Activated T-cell treated with anti-CD3 and anti-CD28 coated beads, Interleukin-2, amount 50 U/mL, for 24 hours (primary cell): ENCODE results near the gene ZNF521.
"Not testable (repeated sequence)": the region's sequence is repeated elsewhere in the genome, so short reads cannot be mapped to it uniquely, and the experiment has no call there.

Source experiments
- DNase-seq: peaks from one replicate; pipeline ENCODE4 v3.0.0-alpha.2; 2020
- H3K27ac Mint-ChIP-seq: 2 replicates; pipeline ENCODE4 v1.8.0; 2020; ENCODE audit warnings: mild to moderate bottlenecking, mixed read lengths
- H3K27me3 Mint-ChIP-seq: 2 replicates; pipeline ENCODE4 v1.8.0; 2020; ENCODE audit warnings: mixed read lengths
- H3K36me3 Mint-ChIP-seq: 2 replicates; pipeline ENCODE4 v1.8.0; 2020; ENCODE audit warnings: low read depth, mixed read lengths
- H3K4me1 Mint-ChIP-seq: 2 replicates; pipeline ENCODE4 v1.8.0; 2020; ENCODE audit warnings: low read depth, mixed read lengths
- H3K4me3 Mint-ChIP-seq: 2 replicates; pipeline ENCODE4 v1.8.0; 2020; ENCODE audit warnings: mild to moderate bottlenecking, moderate library complexity, mixed read lengths
- H3K9me3 Mint-ChIP-seq: 2 replicates; pipeline ENCODE4 v1.8.0; 2020; ENCODE audit warnings: mixed read lengths

Gene ZNF521

DNA sequence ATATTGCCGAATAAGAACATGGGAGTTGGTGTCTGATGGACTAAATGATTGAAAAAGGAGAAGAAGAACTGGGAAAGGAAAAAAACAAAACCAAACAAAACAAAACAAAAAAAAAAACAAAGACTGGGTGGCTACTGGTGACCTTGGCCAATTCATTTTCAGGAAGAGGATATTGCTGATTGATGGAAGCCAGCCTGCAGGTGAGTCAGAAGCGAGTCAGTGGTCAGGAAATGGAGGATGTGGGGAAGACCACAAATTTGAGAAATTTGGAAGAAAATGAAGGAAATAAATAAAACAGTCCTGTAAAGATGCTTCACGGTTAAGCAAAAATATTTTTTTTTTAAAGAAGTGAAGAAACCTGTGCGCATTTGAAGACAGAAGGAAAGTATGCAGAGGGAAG lies 296.9 kb downstream of the ZNF521 start:
- DNase-seq: no peak
- no peak overlapping the region for H3K4me3 Mint-ChIP-seq
- no peaks in the 10 kb centered on the region for H3K36me3 Mint-ChIP-seq
- H3K27ac Mint-ChIP-seq: no peak overlapping the region
- no peaks in the 10 kb centered on the region for H3K9me3 Mint-ChIP-seq
- no peaks in the 10 kb centered on the region for H3K27me3 Mint-ChIP-seq
- no peaks in the 10 kb centered on the region for H3K4me1 Mint-ChIP-seq

DNA sequence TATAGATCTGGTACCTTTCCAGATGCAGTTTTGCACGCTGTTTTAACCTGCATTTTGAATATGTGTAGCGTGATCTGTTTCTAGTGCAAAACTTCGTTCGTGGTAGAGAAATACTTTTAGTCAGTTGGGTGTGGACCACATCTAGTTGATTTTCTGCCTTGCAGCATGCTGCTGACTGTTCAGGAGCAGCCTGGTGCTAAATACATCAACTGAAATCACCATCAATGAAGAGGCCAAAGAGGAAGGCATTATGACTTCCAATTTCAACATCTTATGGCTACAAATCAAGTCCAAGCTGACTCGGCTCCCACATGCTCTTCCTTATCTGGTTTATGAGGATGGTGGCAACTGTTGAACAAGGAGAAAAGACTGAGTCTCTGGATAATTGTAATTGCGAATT lies 298.5 kb downstream of the ZNF521 start:
- Mint-ChIP-seq H3K36me3 (no peaks in the 10 kb centered on the region), H3K4me3 (no peak overlapping the region), H3K27ac (no peak overlapping the region), H3K27me3 (no peaks in the 10 kb centered on the region), H3K9me3 (no peaks in the 10 kb centered on the region), H3K4me1 (no peaks in the 10 kb centered on the region)
- DNase-seq: no peak

DNA sequence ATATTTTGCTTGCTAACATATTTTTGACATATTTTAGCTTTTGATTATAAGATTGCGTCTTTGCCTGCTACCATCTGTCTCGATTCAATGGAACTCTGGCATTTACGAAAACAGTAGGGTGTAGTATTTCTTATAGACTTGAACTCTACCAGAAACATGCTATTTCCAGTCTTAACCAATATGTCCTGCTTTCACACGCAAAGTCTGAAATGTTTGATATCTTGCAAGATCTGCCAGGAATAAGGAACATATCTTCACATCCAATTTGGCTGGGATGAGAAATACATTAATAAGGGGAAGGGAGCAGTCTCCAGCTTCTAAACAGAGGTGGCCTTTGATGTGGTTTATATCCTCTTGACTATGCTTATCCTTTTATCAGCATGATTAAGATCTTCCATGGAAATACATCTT lies 299.4 kb downstream of the ZNF521 start:
- Mint-ChIP-seq H3K27me3 (no peaks in the 10 kb centered on the region), H3K27ac (no peak overlapping the region), H3K4me1 (no peaks in the 10 kb centered on the region), H3K36me3 (no peaks in the 10 kb centered on the region), H3K4me3 (no peak overlapping the region), H3K9me3 (no peaks in the 10 kb centered on the region)
- DNase-seq: no peak

DNA sequence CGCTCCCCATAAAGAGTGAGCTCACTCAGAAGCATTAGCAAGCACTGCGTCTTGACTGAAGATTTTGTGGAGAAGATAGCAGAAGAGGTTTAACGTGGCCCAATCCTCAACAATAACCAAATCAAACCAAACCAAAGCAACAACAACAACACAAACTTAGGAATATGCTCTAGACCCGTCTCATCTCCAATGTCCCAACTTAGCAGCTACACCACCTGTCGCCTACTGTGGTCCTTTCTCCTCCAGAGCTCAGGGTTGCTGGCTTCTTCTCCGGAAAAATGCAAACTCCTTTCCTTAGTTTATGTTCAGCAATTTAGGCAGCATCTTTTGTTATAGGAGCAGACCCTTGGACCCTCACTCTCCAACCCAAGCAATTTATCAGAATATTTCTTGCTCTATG lies 301.4 kb downstream of the ZNF521 start:
- Mint-ChIP-seq H3K27ac (no peak overlapping the region), H3K36me3 (no peaks in the 10 kb centered on the region), H3K27me3 (no peaks in the 10 kb centered on the region), H3K4me1 (no peaks in the 10 kb centered on the region), H3K9me3 (no peaks in the 10 kb centered on the region), H3K4me3 (no peak overlapping the region)
- DNase-seq: no peak

DNA sequence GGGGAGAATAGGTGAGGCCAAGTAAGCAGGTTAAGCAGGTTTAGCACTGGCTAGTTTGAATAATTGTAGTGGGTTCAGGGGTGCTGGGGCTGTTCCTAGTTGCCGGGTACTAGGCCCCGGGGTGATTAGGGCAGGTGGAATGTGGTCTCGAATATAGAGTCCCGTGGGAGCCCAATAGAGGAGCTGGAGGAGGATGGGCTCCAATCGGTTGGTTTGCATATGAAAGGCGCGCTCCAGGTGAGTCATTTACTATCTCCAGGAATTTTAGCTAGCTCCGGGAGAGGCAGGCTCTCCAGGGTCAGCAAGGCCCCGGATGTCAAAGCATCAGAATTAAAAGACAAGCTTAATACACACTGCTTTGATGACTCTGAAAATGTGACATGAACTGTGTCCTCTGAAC lies 304.0 kb downstream of the ZNF521 start:
- H3K9me3 Mint-ChIP-seq: no peaks in the 10 kb centered on the region
- DNase-seq: no peak
- no peaks in the 10 kb centered on the region for H3K36me3 Mint-ChIP-seq
- no peaks in the 10 kb centered on the region for H3K4me1 Mint-ChIP-seq
- H3K4me3 Mint-ChIP-seq: no peak overlapping the region
- H3K27me3 Mint-ChIP-seq: no peaks in the 10 kb centered on the region
- no peak overlapping the region for H3K27ac Mint-ChIP-seq

DNA sequence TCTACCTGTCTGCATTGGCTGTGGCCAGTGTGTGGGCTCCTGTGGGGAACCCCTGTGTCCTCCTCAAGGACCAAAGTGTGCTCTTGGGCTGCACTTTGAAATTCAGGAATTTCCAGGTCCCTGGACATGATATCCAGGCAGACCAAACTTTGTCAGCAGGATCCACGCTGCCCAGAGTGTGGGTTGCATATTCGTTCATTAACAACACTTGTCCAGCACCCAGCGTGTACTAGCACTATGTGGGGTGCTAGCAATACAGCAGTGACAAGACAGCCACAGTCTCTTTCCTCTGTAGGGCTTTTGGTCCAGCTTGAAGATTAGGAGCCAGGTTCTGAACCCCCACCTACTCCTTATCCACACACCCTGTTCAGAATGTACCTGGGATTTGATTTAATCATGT lies 304.5 kb downstream of the ZNF521 start:
- no peaks in the 10 kb centered on the region for H3K27me3 Mint-ChIP-seq
- H3K27ac Mint-ChIP-seq: no peak overlapping the region
- no peaks in the 10 kb centered on the region for H3K4me1 Mint-ChIP-seq
- H3K36me3 Mint-ChIP-seq: no peaks in the 10 kb centered on the region
- no peaks in the 10 kb centered on the region for H3K9me3 Mint-ChIP-seq
- DNase-seq: no peak
- no peak overlapping the region for H3K4me3 Mint-ChIP-seq

DNA sequence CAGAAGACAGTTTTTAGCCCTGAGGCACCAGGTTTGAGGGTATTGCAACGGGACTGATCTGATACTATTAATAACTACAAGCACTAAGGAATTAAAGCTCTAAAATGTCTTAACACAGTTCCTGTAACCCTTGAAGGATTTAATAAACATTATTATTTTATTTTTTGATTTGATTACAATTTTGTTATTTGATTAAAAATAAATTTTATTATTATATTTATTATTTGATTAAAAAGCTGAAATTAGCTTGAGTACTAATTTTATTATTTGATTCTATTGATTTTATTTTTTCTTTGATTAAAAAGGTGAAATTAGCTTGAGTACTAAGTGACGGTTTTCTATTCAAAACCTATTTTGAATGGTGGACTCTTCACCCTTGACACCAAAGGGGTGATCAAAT lies 307.3 kb downstream of the ZNF521 start:
- H3K4me1 Mint-ChIP-seq: no peaks in the 10 kb centered on the region
- H3K36me3 Mint-ChIP-seq: no peaks in the 10 kb centered on the region
- no peaks in the 10 kb centered on the region for H3K9me3 Mint-ChIP-seq
- DNase-seq: no peak
- H3K27me3 Mint-ChIP-seq: no peaks in the 10 kb centered on the region
- no peak overlapping the region for H3K27ac Mint-ChIP-seq
- no peak overlapping the region for H3K4me3 Mint-ChIP-seq

DNA sequence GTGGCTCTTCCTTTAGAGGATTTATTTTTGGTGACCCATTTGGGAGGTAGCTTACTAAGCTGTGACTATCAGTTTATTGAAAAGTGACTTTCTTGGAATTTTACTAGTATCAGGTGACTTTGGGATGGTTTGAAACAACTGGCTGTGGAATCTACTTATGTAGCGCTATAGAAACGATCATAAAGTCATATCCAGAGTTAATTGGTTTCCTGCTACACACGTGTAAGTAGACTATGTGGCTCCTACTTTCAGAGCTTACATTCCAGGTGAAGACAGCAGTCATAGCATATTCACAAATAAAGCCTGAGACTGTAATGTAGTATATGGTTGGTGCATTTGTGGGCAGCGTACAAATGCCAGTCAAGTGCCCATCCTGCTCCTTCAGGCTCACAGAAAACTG lies 308.9 kb downstream of the ZNF521 start:
- H3K4me3 Mint-ChIP-seq: no peak overlapping the region
- H3K27ac Mint-ChIP-seq: no peak overlapping the region
- no peaks in the 10 kb centered on the region for H3K27me3 Mint-ChIP-seq
- no peak for DNase-seq
- no peaks in the 10 kb centered on the region for H3K36me3 Mint-ChIP-seq
- H3K4me1 Mint-ChIP-seq: no peaks in the 10 kb centered on the region
- H3K9me3 Mint-ChIP-seq: no peaks in the 10 kb centered on the region

DNA sequence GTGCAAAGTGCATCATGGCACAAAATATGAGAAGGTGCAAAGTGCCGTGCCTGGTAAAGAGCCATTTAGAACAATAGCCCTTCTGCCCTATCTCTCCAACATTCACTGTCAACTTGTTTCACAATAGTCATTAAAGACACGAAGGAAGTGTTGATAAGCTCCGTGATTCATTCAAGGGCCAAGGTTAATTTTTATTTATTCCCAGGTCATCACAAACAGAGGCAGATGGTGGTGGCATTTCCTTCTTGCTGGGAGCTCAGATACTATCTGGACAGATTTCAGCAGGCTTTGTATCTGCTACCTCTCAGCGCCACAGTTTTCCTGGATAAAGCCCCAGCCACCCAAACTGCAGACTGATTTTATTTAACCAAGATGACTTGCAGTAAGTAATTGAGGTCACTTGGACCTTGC lies 309.3 kb downstream of the ZNF521 start:
- H3K9me3 Mint-ChIP-seq: no peaks in the 10 kb centered on the region
- H3K4me1 Mint-ChIP-seq: no peaks in the 10 kb centered on the region
- no peak for DNase-seq
- no peaks in the 10 kb centered on the region for H3K36me3 Mint-ChIP-seq
- H3K27me3 Mint-ChIP-seq: no peaks in the 10 kb centered on the region
- no peak overlapping the region for H3K27ac Mint-ChIP-seq
- no peak overlapping the region for H3K4me3 Mint-ChIP-seq

DNA sequence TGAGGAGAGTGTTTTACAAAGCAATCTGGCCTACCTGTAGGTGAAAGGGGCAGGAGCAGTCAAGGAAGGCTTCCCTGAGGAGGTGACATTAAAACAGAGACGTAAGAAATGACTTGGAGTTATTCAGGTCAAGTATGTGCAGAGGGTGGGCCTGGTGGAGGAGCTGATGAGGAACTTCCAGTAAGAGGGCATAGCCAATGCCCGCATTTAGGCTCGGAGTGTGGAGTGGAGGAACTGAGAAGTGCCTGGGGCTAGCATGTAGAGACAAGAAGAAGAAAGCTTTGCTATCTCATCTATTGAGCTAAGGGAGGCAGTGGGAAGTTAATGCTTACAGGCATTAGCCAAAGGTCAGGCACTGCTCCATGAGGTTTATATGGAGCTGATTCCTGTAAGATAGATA lies 312.2 kb downstream of the ZNF521 start:
- H3K36me3 Mint-ChIP-seq: no peaks in the 10 kb centered on the region
- H3K4me1 Mint-ChIP-seq: no peaks in the 10 kb centered on the region
- H3K9me3 Mint-ChIP-seq: no peaks in the 10 kb centered on the region
- no peak overlapping the region for H3K4me3 Mint-ChIP-seq
- no peak for DNase-seq
- no peak overlapping the region for H3K27ac Mint-ChIP-seq
- no peaks in the 10 kb centered on the region for H3K27me3 Mint-ChIP-seq

DNA sequence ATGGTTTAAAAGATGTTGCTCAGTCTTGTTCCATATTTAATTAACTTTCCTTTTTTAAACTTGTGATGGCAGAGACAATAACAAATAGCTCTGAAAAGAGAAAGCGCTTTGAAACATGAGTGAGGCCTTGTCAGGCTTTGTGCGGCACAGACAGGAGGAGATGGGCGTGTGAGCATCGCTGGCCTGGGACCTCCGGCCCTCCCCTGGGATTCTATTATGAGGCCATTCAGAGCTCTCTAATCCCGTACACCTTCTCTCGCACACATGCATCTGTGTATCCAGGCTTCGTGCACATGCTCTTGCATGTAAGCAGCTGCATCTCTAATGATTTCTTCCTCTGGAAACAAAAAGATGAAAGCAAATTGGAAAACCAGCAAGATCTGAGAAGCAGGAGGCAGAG lies 313.7 kb downstream of the ZNF521 start:
- Mint-ChIP-seq H3K27ac (no peak overlapping the region), H3K36me3 (no peaks in the 10 kb centered on the region), H3K9me3 (no peaks in the 10 kb centered on the region), H3K4me1 (no peaks in the 10 kb centered on the region), H3K4me3 (no peak overlapping the region), H3K27me3 (no peaks in the 10 kb centered on the region)
- DNase-seq: no peak

DNA sequence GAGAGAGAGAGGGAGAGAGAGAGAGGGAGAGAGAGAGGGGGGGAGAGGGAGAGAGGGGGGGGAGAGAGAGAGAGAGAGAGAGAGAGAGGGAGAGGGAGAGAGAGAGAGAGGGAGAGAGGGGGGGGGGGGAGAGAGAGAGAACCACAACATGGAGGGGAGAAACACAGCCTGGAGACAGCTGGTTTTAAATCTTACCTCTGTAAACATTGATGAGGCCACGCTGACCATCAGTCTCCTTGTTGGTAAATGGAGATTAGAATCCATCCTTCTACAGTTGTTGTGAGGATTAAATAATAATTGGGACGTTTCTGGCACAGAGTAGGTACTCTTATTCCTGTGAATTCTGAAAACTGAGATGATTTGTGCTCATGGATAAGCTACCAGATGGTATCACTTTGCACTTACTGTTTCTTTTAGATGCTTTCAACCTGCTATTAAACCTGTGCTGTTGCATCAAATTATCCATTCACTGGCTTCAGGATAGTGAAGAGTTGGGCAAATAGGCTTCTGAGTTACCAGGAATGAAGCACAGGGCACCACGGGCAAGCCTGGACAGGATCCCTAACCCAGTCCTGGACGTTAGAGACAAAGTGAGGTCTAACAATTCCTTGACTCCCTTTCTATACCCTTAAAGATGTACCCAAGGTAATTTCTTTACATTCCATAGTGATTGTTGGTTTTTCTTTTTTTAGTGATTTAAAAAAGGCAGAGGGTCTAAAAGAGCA lies 318.1 kb downstream of the ZNF521 start:
- H3K27ac Mint-ChIP-seq: no peak overlapping the region
- DNase-seq: no peak
- no peaks in the 10 kb centered on the region for H3K36me3 Mint-ChIP-seq
- no peaks in the 10 kb centered on the region for H3K27me3 Mint-ChIP-seq
- no peaks in the 10 kb centered on the region for H3K4me1 Mint-ChIP-seq
- H3K4me3 Mint-ChIP-seq: no peak overlapping the region
- peaks cover 2% of the 10 kb centered on the region for H3K9me3 Mint-ChIP-seq

DNA sequence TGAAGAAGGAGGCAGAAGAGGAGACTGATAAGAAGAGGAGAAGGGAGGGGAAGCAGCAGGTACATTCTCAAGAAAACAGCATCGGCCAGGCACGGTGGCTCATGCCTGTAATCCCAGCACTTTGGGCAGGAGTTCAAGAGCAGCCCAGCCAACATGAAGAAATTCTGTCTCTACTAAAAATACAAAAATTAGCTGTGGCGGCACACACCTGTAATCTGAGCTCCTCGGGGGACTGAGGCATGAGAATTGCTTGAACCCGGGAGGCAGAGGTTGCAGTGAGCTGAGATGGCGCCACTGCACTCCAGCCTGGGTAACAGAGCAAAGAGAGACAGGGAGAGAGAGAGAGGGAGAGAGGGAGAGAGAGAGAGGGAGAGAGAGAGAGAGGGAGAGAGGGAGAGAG lies 318.8 kb downstream of the ZNF521 start:
- H3K4me3 Mint-ChIP-seq, H3K27me3 Mint-ChIP-seq, H3K36me3 Mint-ChIP-seq, H3K9me3 Mint-ChIP-seq, H3K4me1 Mint-ChIP-seq, DNase-seq, H3K27ac Mint-ChIP-seq: not testable (repeated sequence)

DNA sequence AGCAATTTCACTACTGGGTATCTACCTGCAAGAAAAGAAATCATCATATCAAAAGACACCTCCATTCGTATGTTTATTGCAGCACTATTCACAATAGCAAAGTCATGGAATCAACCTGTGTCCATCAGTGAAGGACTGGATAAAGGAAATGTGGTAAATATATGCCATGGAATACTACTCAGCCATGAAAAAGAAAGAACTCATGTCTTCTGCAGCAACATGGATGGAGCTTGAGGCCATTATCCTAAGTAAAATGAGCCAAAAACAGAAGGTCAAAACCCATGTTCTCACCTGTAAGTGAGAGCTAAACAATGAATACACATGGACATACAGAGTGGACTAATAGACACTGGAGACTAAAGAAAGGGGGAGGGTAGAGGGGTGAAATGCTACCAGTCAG lies 322.2 kb downstream of the ZNF521 start:
- H3K27me3 Mint-ChIP-seq: no peaks in the 10 kb centered on the region
- H3K9me3 Mint-ChIP-seq: peaks cover 2% of the 10 kb centered on the region
- no peaks in the 10 kb centered on the region for H3K36me3 Mint-ChIP-seq
- no peak for DNase-seq
- H3K27ac Mint-ChIP-seq: no peak overlapping the region
- H3K4me1 Mint-ChIP-seq: no peaks in the 10 kb centered on the region
- H3K4me3 Mint-ChIP-seq: no peak overlapping the region

DNA sequence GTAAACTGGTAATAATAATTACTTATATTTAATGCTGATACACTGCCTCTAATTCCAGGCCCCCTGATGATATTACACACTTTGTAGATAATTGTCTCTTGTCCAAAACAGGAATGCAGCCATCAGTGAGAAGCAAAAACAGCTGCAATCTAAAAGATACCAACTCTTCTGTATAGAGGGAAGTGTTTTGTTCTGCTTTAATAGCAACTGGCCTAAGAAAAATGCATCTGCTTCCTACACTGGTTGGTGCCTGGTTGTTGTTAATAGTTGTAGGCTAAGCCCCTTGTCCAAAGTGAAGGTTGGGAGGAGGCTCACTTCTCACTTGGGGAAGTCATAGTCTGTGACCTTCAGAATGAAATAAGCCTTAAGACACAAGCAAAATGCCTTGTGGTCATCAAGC lies 332.0 kb downstream of the ZNF521 start:
- H3K27me3 Mint-ChIP-seq: no peaks in the 10 kb centered on the region
- DNase-seq: no peak
- H3K27ac Mint-ChIP-seq: no peak overlapping the region
- H3K9me3 Mint-ChIP-seq: peaks cover 3% of the 10 kb centered on the region
- H3K4me1 Mint-ChIP-seq: no peaks in the 10 kb centered on the region
- no peak overlapping the region for H3K4me3 Mint-ChIP-seq
- no peaks in the 10 kb centered on the region for H3K36me3 Mint-ChIP-seq
